ENCODE results near the gene DAPK2.
A peak's percentile ranks its signal among the peaks of the same experiment; 100 is the strongest.

- TF ChIP-seq CTCF (IDR thresholded peaks at IDR 0.05) (no peak), POLR2AphosphoS5 (IDR thresholded peaks at IDR 0.05) (peak in 1 of 3 donors; percentile 16), POLR2A (IDR thresholded peaks at IDR 0.05) (no peak)
Measured at GRCh38 chr15:64006642-64007041, 39.6 kb downstream of the DAPK2 start.
